ENCODE measurements around the gene SELENOF. TPM values are rescaled to one million over a fixed set of nuclear protein-coding genes. Genes with fewer than 3 reads are reported as not detected.

SELENOF gene
- polyA plus RNA-seq, 2 of the 4 experiments (the other 2 are of a cell fraction): 166 to 311 TPM

DNA sequence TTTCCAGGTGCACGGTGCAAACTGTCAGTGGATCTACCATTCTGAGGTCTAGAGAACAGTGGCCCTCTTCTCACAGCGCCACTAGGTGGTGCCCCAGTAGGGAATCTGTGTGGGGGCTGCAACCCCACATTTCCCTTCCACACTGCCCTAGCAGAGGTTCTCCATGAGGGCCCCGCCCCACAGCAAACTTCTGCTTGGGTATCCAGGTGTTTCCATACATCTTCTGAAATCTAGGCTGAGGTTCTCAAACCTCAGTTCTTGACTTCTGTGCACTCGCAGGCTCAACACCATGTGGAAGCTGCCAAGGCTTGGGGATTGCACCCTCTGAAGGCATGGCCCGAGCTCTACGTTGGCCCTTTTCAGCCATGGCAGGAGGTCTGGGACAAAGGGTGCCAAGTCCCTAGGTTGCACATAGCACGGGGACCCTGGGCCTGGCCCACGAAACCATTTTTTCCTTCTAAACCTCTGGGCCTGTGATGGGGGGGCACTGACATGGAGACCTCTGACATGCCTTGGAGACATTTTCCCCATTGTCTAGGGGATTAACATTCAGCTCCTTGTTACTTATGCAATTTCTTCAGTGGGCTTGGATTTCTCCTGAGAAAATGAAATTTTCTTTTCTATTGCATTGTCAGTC, 10.5 kb upstream of the SELENOF start:
- ChIA-PET CTCF (interaction anchor here (0.8 kb wide), 1 partner anchor 41 kb away, joined by 3 read pairs; no protein-coding TSS in a partner anchor), POLR2A (no interaction called here)
- WGBS (ENCODE audit: missing lambda C conversion rate): 82% methylated on average over 4 of the region's 8 CpGs
- DNase-seq (ENCODE audit: low read depth in 1 of 2, low spot score in 1 of 2) (no peak), ATAC-seq (no peak), FAIRE-seq (no peak)
- Histone ChIP-seq H3K27ac (no peak overlapping the region), H3K4me3 (no peak overlapping the region), H3K9me3 (peaks cover 26% of the 10 kb centered on the region; the same call in 2 of the 3 replicates), H3K4me2 (no peak overlapping the region), H3K4me1 (peaks cover 8% of the 10 kb centered on the region)
- TF ChIP-seq ZFP36 (IDR thresholded peaks at IDR 0.05; ENCODE audit: borderline replicate concordance, partially characterized antibody): peak; percentile 54
- TF ChIP-seq KDM5A (IDR thresholded peaks at IDR 0.05): no peak

DNA sequence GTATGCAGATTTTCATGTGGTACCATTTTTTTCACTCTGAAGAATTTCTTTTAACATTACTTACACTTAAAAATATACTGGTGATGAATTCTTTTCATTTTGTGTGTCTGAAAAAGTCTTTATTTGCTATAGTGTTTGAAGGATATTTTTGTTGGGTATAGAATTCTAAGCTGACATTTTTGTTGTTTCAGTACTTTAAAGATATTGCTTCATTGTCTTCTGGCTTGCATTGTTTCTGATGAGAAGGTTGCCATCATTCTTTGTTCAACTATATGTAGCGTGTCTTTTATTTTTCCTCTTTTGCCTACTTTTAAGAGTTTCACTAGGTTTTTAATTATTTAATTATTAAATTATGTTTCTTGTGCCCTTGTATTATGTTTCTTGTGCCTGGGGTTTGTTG, 8.5 kb upstream of the SELENOF start:
- TF ChIP-seq JUN (IDR thresholded peaks at IDR 0.05) (no peak), HOXB13 (CRISPR knock-in tag; IDR thresholded peaks at IDR 0.05; ENCODE audit: low read depth) (no peak), PHF8 (IDR thresholded peaks at IDR 0.05; ENCODE audit: borderline replicate concordance, low read depth) (no peak), ZFP36 (IDR thresholded peaks at IDR 0.05; ENCODE audit: borderline replicate concordance, partially characterized antibody) (no peak), SREBF2 (IDR thresholded peaks at IDR 0.05) (no peak), USF2 (IDR thresholded peaks at IDR 0.05) (no peak), FOXS1 (CRISPR knock-in tag; IDR thresholded peaks at IDR 0.05) (no peak), HOXA7 (CRISPR knock-in tag; IDR thresholded peaks at IDR 0.05) (no peak), GATA3 (IDR thresholded peaks at IDR 0.05; ENCODE audit: borderline replicate concordance) (no peak)
- TF ChIP-seq, protein P1, sequence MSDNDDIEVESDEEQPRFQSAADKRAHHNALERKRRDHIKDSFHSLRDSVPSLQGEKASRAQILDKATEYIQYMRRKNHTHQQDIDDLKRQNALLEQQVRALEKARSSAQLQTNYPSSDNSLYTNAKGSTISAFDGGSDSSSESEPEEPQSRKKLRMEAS (IDR thresholded peaks at IDR 0.05): no peak
- no peak overlapping the region for H3K4me3 ChIP-seq
- no peak overlapping the region for H3K27ac ChIP-seq
- 93% methylated on average over 1 of the region's 1 CpG for WGBS (ENCODE audit: missing lambda C conversion rate)
- no peak overlapping the region for H3K4me2 ChIP-seq
- POLR2A ChIA-PET: no interaction called here
- H3K9me3 ChIP-seq: peaks cover 26% of the 10 kb centered on the region; the same call in 2 of the 3 replicates
- DNase-seq (ENCODE audit: low read depth in 1 of 2, low spot score in 1 of 2): no peak
- CTCF ChIA-PET: no interaction called here
- H3K4me1 ChIP-seq: no peaks in the 10 kb centered on the region
- no peak for FAIRE-seq
- no peak for ATAC-seq

DNA sequence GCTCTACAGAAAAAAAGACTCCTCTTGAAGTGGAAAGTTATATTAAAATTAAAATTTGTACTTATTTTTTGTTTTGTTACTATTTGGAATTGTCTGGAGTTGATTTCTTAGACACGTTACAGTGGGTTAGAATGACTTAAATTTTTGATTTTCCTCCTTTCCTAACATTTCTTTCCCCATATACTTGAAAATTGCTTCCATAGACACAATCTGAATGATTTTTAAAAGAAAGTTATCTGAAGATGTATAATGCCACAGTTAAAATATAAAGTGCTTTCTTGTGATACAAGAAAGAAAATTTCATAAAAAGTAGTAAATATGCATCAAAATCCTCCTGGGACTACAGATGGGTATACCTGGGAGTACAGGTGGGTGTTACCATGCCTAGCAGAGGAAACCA, 2.8 kb upstream of the SELENOF start:
- H3K4me2 ChIP-seq: peak overlapping the region; percentile 94; the same call in 2 of the 3 replicates

GRCh38 chr1:86915737-86916235, 1.9 kb upstream of the SELENOF start:
- DNase-seq (ENCODE audit: low read depth in 1 of 2, low spot score in 1 of 2): no peak
- TF ChIP-seq, protein P2, sequence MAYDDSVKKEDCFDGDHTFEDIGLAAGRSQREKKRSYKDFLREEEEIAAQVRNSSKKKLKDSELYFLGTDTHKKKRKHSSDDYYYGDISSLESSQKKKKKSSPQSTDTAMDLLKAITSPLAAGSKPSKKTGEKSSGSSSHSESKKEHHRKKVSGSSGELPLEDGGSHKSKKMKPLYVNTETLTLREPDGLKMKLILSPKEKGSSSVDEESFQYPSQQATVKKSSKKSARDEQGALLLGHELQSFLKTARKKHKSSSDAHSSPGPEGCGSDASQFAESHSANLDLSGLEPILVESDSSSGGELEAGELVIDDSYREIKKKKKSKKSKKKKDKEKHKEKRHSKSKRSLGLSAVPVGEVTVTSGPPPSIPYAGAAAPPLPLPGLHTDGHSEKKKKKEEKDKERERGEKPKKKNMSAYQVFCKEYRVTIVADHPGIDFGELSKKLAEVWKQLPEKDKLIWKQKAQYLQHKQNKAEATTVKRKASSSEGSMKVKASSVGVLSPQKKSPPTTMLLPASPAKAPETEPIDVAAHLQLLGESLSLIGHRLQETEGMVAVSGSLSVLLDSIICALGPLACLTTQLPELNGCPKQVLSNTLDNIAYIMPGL (CRISPR knock-in tag; IDR thresholded peaks at IDR 0.05; ENCODE audit: borderline replicate concordance): no peak
- TF ChIP-seq, protein P3, sequence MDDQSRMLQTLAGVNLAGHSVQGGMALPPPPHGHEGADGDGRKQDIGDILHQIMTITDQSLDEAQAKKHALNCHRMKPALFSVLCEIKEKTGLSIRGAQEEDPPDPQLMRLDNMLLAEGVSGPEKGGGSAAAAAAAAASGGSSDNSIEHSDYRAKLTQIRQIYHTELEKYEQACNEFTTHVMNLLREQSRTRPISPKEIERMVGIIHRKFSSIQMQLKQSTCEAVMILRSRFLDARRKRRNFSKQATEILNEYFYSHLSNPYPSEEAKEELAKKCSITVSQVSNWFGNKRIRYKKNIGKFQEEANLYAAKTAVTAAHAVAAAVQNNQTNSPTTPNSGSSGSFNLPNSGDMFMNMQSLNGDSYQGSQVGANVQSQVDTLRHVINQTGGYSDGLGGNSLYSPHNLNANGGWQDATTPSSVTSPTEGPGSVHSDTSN (IDR thresholded peaks at IDR 0.05): no peak
- TF ChIP-seq RAD21 (conservative IDR thresholded peaks at IDR 0.05 in 1 of 2, IDR thresholded peaks at IDR 0.05 in 1 of 2) (no peak), GATA3 (IDR thresholded peaks at IDR 0.05; ENCODE audit: borderline replicate concordance) (no peak), TFCP2L1 (CRISPR knock-in tag; IDR thresholded peaks at IDR 0.05) (no peak), EHF (CRISPR knock-in tag; IDR thresholded peaks at IDR 0.05) (no peak), MYC (IDR thresholded peaks at IDR 0.05; ENCODE audit: borderline replicate concordance, low read length) (no peak), CHD2 (IDR thresholded peaks at IDR 0.05; ENCODE audit: low read length, partially characterized antibody) (no peak), CHD4 (IDR thresholded peaks at IDR 0.05; ENCODE audit: borderline replicate concordance) (no peak)
- TF ChIP-seq, protein P1 (IDR thresholded peaks at IDR 0.05): no peak
- peak overlapping the region; percentile 92 to 96; a peak in 5 of 6 replicates for H3K27ac ChIP-seq
- 11% methylated on average over 14 of the region's 14 CpGs for WGBS (ENCODE audit: missing lambda C conversion rate)
- POLR2A ChIA-PET: no interaction called here
- peak overlapping the region; percentile 94 for H3K4me2 ChIP-seq
- H3K4me1 ChIP-seq: peaks cover 16% of the 10 kb centered on the region
- no peak for ATAC-seq
- H3K4me3 ChIP-seq: peak overlapping the region; percentile 93
- FAIRE-seq: no peak
- H3K9me3 ChIP-seq: no peaks in the 10 kb centered on the region
- CTCF ChIA-PET: interaction anchor here (1.2 to 1.5 kb wide), 3 partner anchors 49 to 211 kb away, joined by 3 to 6 read pairs (median 4); partner anchors contain the start of gene SH3GLB1

More for the DNA sequence above, 2.8 kb upstream of the SELENOF start:
- H3K4me1 ChIP-seq: peaks cover 16% of the 10 kb centered on the region
- 94% methylated on average over 1 of the region's 1 CpG for WGBS (ENCODE audit: missing lambda C conversion rate)
- no peak overlapping the region for H3K4me3 ChIP-seq
- DNase-seq (ENCODE audit: low read depth in 1 of 2, low spot score in 1 of 2) (no peak), FAIRE-seq (no peak), ATAC-seq (no peak)
- CTCF ChIA-PET: no interaction called here
- POLR2A ChIA-PET: no interaction called here
- peak; percentile 6 for TF ChIP-seq MAFK (IDR thresholded peaks at IDR 0.05; ENCODE audit: partially characterized antibody)
- no peak for TF ChIP-seq ATOH8 (CRISPR knock-in tag; IDR thresholded peaks at IDR 0.05; ENCODE audit: low read depth)
- peaks cover 5% of the 10 kb centered on the region; the same call in 1 of the 3 replicates for H3K9me3 ChIP-seq
- H3K27ac ChIP-seq: no peak overlapping the region

All from A549 (cell line).